Regular cardiac myocyte (primary cell): ENCODE results near the gene PSPN. TPM values are rescaled to one million over a fixed set of nuclear protein-coding genes. Genes with fewer than 3 reads are reported as not detected.

ENCODE experiments used
- total RNA-seq: library from RNA; depleted of rRNA; stranded (reverse); fragments of >200 nt; gene quantifications from 2 replicates; pipeline ENCODE4 v1.2.3, GENCODE V29; 2014

PSPN gene, protein sequence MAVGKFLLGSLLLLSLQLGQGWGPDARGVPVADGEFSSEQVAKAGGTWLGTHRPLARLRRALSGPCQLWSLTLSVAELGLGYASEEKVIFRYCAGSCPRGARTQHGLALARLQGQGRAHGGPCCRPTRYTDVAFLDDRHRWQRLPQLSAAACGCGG
- total RNA-seq, result 0.96 and 1.1 TPM in 2 replicates

GRCh38 chr19:6375411-6376010 lies at the start of gene PSPN:
Gene PSPN, minus strand, starts transcription at chr19:6375933. Its CDS starts 84 bp downstream, at chr19:6375849.

GRCh38 chr19:6424195-6424938 lies 48.6 kb upstream of the PSPN start, which contains the start of gene KHSRP:
Gene KHSRP, minus strand, starts transcription at chr19:6424811. Its CDS starts 110 bp downstream, at chr19:6424701.

DNA sequence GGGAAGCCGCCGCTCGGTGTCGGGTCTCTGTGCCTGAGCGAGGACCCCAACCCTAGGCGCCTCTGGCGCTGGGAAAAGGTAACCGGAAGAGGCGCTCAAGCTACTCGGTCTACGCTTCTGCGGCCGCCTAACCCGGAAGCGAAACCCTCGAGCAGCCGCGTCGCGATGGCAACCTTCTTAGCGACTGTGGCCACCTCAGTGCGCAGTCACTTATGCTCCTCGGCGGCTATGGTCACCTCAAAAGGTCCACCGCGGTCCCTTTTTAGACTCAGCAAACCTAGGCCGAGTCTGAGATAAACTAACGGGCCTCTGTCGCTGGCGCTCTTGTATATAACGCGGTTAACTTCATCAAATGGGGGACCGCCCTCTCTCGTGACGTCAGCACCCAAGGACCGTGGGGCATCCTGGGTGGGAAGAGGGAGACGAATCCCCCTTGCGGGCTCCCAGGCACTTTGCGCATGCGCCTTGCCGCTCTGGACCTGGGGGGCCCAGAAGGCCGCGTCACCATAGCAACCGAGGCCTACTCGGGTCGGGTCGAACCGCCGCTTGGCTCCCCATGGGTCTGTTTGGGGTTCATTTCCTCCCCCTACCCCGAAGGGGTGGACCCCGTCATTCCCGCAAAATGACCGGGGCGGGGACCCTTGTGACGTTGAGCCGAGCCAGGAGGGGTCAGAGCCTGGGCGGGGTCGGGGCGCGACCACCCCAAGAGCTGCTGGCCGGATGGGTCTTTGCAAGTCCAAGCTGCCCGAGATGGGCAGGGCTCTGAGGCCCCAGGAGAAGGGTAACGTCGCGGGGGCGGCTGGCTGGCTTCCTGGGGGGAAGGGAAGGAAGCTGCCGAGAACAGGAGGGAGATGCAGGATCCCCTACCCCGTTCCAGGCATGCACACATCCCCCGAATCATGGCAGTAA lies 17.6 kb upstream of the PSPN start, which contains the start of gene GTF2F1:
TSS of gene GTF2F1 (minus strand) at position 91 of the 909 bp plus-strand sequence. CDS start 169 bp downstream, outside the sequence.

DNA sequence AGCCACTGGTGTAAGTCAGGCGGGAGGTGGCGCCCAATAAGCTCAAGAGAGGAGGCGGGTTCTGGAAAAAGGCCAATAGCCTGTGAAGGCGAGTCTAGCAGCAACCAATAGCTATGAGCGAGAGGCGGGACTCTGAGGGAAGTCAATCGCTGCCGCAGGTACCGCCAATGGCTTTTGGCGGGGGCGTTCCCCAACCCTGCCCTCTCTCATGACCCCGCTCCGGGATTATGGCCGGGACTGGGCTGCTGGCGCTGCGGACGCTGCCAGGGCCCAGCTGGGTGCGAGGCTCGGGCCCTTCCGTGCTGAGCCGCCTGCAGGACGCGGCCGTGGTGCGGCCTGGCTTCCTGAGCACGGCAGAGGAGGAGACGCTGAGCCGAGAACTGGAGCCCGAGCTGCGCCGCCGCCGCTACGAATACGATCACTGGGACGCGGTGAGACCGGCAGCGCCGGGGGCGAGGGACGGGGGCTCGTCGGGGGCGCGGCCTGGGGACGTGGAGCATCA lies 3.1 kb downstream of the PSPN start, which contains the start of gene ALKBH7:
TSS of gene ALKBH7 (plus strand) at position 201 of the 502 bp plus-strand sequence. CDS start at position 228, 27 bp downstream.

DNA sequence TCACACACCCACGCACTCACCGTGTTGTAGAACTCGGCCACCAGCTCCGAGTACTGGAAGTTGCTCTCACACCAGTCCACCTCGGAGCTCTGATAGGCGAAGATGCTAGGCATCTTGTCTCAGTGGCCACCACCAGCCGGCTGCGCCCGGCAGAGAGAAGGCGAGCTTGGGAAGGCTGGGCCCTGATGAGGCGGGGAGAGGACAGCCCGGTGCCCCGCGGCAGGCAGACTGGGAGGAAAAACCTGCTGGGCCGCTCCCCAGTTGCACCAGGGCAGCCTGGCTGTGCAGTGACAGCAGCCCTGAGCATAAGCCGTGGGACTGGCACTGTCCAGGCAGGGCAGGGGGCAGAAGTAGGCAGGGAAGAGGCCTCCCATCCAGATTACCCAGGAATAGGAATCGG lies 42.3 kb downstream of the PSPN start, which contains the start of gene ACER1:
TSS of gene ACER1 (minus strand) at position 174 of the 400 bp plus-strand sequence. CDS start at position 113, 61 bp downstream.

Other genes with a start within 250 kb of the PSPN start
- not detected in 2 replicates for gene ACSBG2, start 240.3 kb downstream of the PSPN start, total RNA-seq
- gene MLLT1, start 96.0 kb downstream of the PSPN start, total RNA-seq, result 3.9 and 6.1 TPM in 2 replicates
- gene ACER1, start 42.3 kb downstream of the PSPN start, total RNA-seq, result not detected in 2 replicates
- gene CLPP, start 14.4 kb downstream of the PSPN start, total RNA-seq, result 38.1 and 76.7 TPM in 2 replicates
- 47.7 and 58.6 TPM in 2 replicates for gene ALKBH7, start 3.1 kb downstream of the PSPN start, total RNA-seq
- 38.3 and 63.6 TPM in 2 replicates for gene GTF2F1, start 17.2 kb upstream of the PSPN start, total RNA-seq
- gene KHSRP, start 48.9 kb upstream of the PSPN start, total RNA-seq, result 54.7 and 131 TPM in 2 replicates
- gene SLC25A41, start 57.8 kb upstream of the PSPN start, total RNA-seq, result not detected in 2 replicates
- gene SLC25A23, start 83.9 kb upstream of the PSPN start, total RNA-seq, result 13.4 and 34.4 TPM in 2 replicates
- 0.28 TPM in 1 of 2 replicates, not detected in the other for gene CRB3, start 88.3 kb upstream of the PSPN start, total RNA-seq
- gene DENND1C, start 105.9 kb upstream of the PSPN start, total RNA-seq, result not detected in 2 replicates
- gene TUBB4A, start 126.4 kb upstream of the PSPN start, total RNA-seq, result 1.1 TPM in 1 of 2 replicates, not detected in the other
- 0.19 and 1.1 TPM in 2 replicates for gene TNFSF9, start 155.1 kb upstream of the PSPN start, total RNA-seq
- not detected in 2 replicates for gene CD70, start 215.2 kb upstream of the PSPN start, total RNA-seq